ENCODE data around the gene PARM1.

The PARM1 gene

DNA sequence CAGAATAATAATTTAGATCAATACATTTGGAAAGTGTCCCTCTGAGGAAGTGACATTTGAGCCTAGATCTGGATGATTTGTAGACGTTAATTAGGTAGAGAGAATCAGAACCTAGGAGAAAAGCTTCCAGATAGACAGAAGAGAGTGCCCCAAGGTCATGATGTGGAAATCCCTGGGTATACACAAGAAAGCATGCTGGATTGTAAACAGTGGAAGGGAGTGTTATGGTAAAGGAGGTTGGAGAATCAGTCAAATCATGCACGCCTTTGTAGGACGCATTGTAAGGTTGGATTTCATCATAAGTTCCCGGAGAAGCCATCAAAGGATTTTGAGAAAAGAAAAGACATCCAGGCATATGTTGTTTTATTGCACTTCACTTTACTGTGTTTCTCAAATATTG is 156.3 kb downstream of the PARM1 start (continued):
- TF ChIP-seq SP2 (tag by site-specific recombination; IDR thresholded peaks at IDR 0.05), result no peak
- TF ChIP-seq ZNF623 (tag by site-specific recombination; IDR thresholded peaks at IDR 0.05), result no peak
- no peak for TF ChIP-seq ZNF510 (tag by site-specific recombination; IDR thresholded peaks at IDR 0.05; ENCODE audit: insufficient replicate concordance)
- TF ChIP-seq ZNF140 (tag by site-specific recombination; IDR thresholded peaks at IDR 0.05), result no peak
- no peak for TF ChIP-seq ZNF521 (tag by site-specific recombination; IDR thresholded peaks at IDR 0.05)
- TF ChIP-seq ZNF155 (tag by site-specific recombination; IDR thresholded peaks at IDR 0.05), result no peak
- no peak for TF ChIP-seq IKZF3 (tag by site-specific recombination; IDR thresholded peaks at IDR 0.05)

DNA sequence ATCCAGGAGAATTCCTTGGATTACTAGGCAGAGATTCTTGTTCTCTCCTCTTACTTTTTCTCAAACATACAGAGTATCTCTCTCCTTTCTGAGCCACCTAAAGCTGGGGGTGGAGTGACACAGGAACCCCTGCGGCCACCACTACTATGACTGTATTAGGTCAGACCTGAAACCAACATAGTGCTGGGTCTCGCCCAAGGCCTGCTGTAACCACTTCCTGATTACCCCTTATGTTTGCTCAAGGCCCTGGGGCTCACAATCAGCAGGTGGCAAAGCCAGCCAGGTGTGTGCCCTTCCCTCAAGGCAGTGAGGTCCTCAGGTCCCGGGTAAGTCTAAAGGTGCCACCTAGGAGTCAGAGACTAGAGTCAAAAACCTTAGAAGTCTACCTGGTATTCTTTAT is 166.4 kb downstream of the PARM1 start:
- H3K4me3 ChIP-seq (ENCODE audit: low read depth, low read length), result no peak overlapping the region
- peaks cover 0 to 9% of the 10 kb centered on the region in 2 experiments; a peak in 1 of 3 replicates for H3K36me3 ChIP-seq (ENCODE audit: control insufficient read depth in 2 of 2, insufficient read depth in 1 of 2, low read length in 2 of 2)
- ChIA-PET CTCF (no interaction called here), POLR2A (no interaction called here)
- H3K4me1 ChIP-seq (ENCODE audit: control insufficient read depth, insufficient read depth, low read length), result no peaks in the 10 kb centered on the region
- H3K27ac ChIP-seq (ENCODE audit: extremely low read depth, low read depth, low read length), result no peak overlapping the region
- TF ChIP-seq ZNF19 (tag by site-specific recombination; IDR thresholded peaks at IDR 0.05; ENCODE audit: low read depth) (no peak), ZNF335 (tag by site-specific recombination; conservative IDR thresholded peaks at IDR 0.05) (no peak)
- H3K9me3 ChIP-seq (ENCODE audit: control insufficient read depth, insufficient read depth, low read depth, low read length), result no peaks in the 10 kb centered on the region
